HepG2 (cell line): ENCODE data around the gene VDR. TPM values are rescaled to one million over a fixed set of nuclear protein-coding genes. Genes with fewer than 3 reads are reported as not detected.

Experiments
- ATAC-seq: fragments of 200-7000 bp; cut with Tn5 transposase; 3 replicates; pipeline ENCODE4 v1.9.1; 2020; ENCODE audit warnings: mild to moderate bottlenecking, moderate library complexity
- BruUV-seq: library from RNA; stranded (reverse); fragments of 400-500 nt; replicated peaks from 2 replicates; lab custom pipeline; 2021; lab: Mats Ljungman, UMichigan
- CTCF ChIA-PET: fragments of 300-600 bp; formaldehyde crosslinking; extraction: SDS; loops from one replicate; lab custom pipeline; 2021; ENCODE audit warnings: low total read pairs, inconsistent platforms, low intra/inter-chr PET ratio; lab: Yijun Ruan, JAX
- POLR2A ChIA-PET: fragments of 350-600 bp; sonication (Branson Sonifier 250); formaldehyde crosslinking; loops from one replicate; lab custom pipeline; 2020; ENCODE audit warnings: antibody characterized with exemption, inconsistent platforms; lab: Yijun Ruan, JAX
- DNase-seq: peaks from one replicate; pipeline ENCODE4 v3.0.0-alpha.2; 2015; ENCODE audit warnings: low spot score
- FAIRE-seq: peaks from 3 replicates; lab custom pipeline; 2011; peaks lifted over from hg19 to GRCh38; lab: Jason Lieb, UNC
- H2AFZ ChIP-seq: one replicate; pipeline ENCODE4 v1.6.1; 2011; ENCODE audit warnings: low read length, inconsistent platforms
- H3K27ac ChIP-seq: fragments of 300-600 bp; 3 replicates; pipeline ENCODE4 v1.8.0; 2011; ENCODE audit warnings: mixed run types, mild to moderate bottlenecking, mixed read lengths, low read length, inconsistent platforms; ENCODE audit not compliant: insufficient read depth; ENCODE audit errors: extremely low read length
- H3K27me3 ChIP-seq, 2 experiments: fragments of 200-600 bp in 1 of 2; 2 replicates in 1 of 2; 3 replicates in 1 of 2; pipeline versions ENCODE4 v1.6.0 to v1.8.0; 2011; ENCODE audit warnings: low read length in 2 of 2, mild to moderate bottlenecking in 2 of 2, moderate library complexity in 2 of 2, inconsistent platforms in 1 of 2; ENCODE audit not compliant: insufficient read depth in 2 of 2, control insufficient read depth in 1 of 2
- H3K36me3 ChIP-seq, 2 experiments: fragments of 200-600 bp in 1 of 2; replicated peaks in 1 of 2; 2 replicates in 1 of 2; 3 replicates in 1 of 2; pipeline versions ENCODE4 v1.5.1 to v1.8.0; 2011; ENCODE audit warnings: low read length in 2 of 2, inconsistent platforms in 1 of 2; ENCODE audit not compliant: insufficient read depth in 2 of 2, control insufficient read depth in 1 of 2
- H3K4me1 ChIP-seq: 2 replicates; pipeline ENCODE4 v1.5.1; 2012; ENCODE audit warnings: low read length, inconsistent platforms; ENCODE audit not compliant: insufficient read depth
- H3K4me2 ChIP-seq: 2 replicates; pipeline ENCODE4 v1.6.0; 2011; ENCODE audit warnings: low read depth, low read length, inconsistent platforms
- H3K4me3 ChIP-seq, 3 experiments: fragments of 200-600 bp in 1 of 3; sonication (generic), shearing (Covaris generic) in 1 of 3; replicated peaks in 1 of 3; 2 replicates each; pipeline ENCODE4 v1.5.1; 2011 to 2016; ENCODE audit warnings: low read length in 3 of 3, inconsistent platforms in 2 of 3, low read depth in 2 of 3, mild to moderate bottlenecking in 2 of 3, control low read depth in 1 of 3, mixed read lengths in 1 of 3; ENCODE audit not compliant: insufficient read depth in 1 of 3
- H3K79me2 ChIP-seq: one replicate; pipeline ENCODE4 v1.6.1; 2011; ENCODE audit warnings: low read length, inconsistent platforms; ENCODE audit not compliant: insufficient read depth
- H3K9ac ChIP-seq: 2 replicates; pipeline ENCODE4 v1.6.0; 2011; ENCODE audit warnings: mild to moderate bottlenecking, low read depth, low read length, inconsistent platforms; ENCODE audit not compliant: insufficient read depth
- H3K9me3 ChIP-seq: 2 replicates; pipeline ENCODE4 v1.5.1; 2012; ENCODE audit warnings: mild to moderate bottlenecking, low read length
- H4K20me1 ChIP-seq: 2 replicates; pipeline ENCODE4 v1.6.0; 2011; ENCODE audit warnings: inconsistent platforms, mild to moderate bottlenecking, low read length, moderate library complexity; ENCODE audit not compliant: insufficient read depth
- ATF5 ChIP-seq: sonication (generic); formaldehyde crosslinking; IDR thresholded peaks from 2 replicates; pipeline ENCODE4 v1.4.0; 2020; ENCODE audit warnings: mild to moderate bottlenecking, low read depth, missing genetic modification reagents
- ELF4 ChIP-seq: sonication (generic); formaldehyde crosslinking; IDR thresholded peaks from 2 replicates; pipeline ENCODE4 v1.5.0; 2020; ENCODE audit warnings: missing genetic modification reagents, mild to moderate bottlenecking, moderate library complexity, borderline replicate concordance
- FOXO4 ChIP-seq: sonication (generic); formaldehyde crosslinking; conservative IDR thresholded peaks from 2 replicates; pipeline ENCODE4 v1.8.1; 2023; ENCODE audit warnings: missing genetic modification reagents
- SRSF9 ChIP-seq: fragments of 200-400 bp; formaldehyde crosslinking; IDR thresholded peaks from 2 replicates; pipeline ENCODE4 v1.6.1; 2018; ENCODE audit warnings: borderline replicate concordance, mild to moderate bottlenecking, low read depth, low read length; ENCODE audit not compliant: insufficient read depth, poor library complexity, severe bottlenecking
- WGBS: methylation state at CpG from one replicate; pipeline ENCODE4 v1.1.6; 2017; ENCODE audit warnings: low lambda C conversion rate; 5-methylcytosine and 5-hydroxymethylcytosine counted together
- in situ Hi-C: cut with HindIII; loops from 2 replicates; pipeline ENCODE4 v1.10.0; 2017; ENCODE audit warnings: low pct_unique_long_range_greater_than_20kb; ENCODE audit not compliant: extremely low pct_ligation_motif_present
- intact Hi-C: fragments of 100-400 bp; cut with micrococcal nuclease; formaldehyde crosslinking; loops from one replicate; pipeline ENCODE4 v1.10.0; 2022; ENCODE audit not compliant: unreplicated experiment
- polyA plus RNA-seq, 8 experiments: library from polyadenylated mRNA; depleted of rRNA in 3 of 8; stranded (reverse) in 7 of 8; unstranded in 1 of 8; fragments of >200 nt; fragmentation: Illumina TruSeq in 4 of 8; extraction: Trizol in 4 of 8; gene quantifications; 2 replicates each; pipeline versions ENCODE4 v1.2.1 to v1.2.3, GENCODE V29; 2011 to 2016; ENCODE audit warnings: low read depth in 4 of 8, missing spikeins in 1 of 8, mixed read lengths in 1 of 8; ENCODE audit not compliant: insufficient read depth in 1 of 8
- total RNA-seq, 5 experiments: library from RNA; depleted of rRNA; stranded (reverse); fragments of >200 nt; fragmentation: Illumina TruSeq; extraction: Trizol; gene quantifications; 2 replicates each; pipeline ENCODE4 v1.2.3, GENCODE V29; 2016; ENCODE audit warnings: low read depth in 1 of 5

The VDR gene
- total and polyA plus RNA-seq, 2 of the 13 experiments (the other 11 are each of a cell fraction or from before 2014, with no cell fraction given) = 0.08 to 0.33 TPM

GRCh38 chr12:47840571-47840970, 64.2 kb downstream of the VDR start:
- Histone ChIP-seq H3K36me3 (no peaks in the 10 kb centered on the region), H3K9me3 (no peaks in the 10 kb centered on the region), H4K20me1 (no peaks in the 10 kb centered on the region), H3K27me3 (peaks cover 1 to 2% of the 10 kb centered on the region in 2 experiments; a peak in 2 of 5 replicates), H3K4me3 (no peak overlapping the region), H3K27ac (no peak overlapping the region), H3K4me1 (no peaks in the 10 kb centered on the region; the same call in 1 of the 2 replicates), H3K9ac (no peak overlapping the region), H2AFZ (no peak overlapping the region), H3K4me2 (no peak overlapping the region), H3K79me2 (no peaks in the 10 kb centered on the region)
- TF ChIP-seq ATF5 (CRISPR knock-in tag) (no peak), SRSF9 (no peak), FOXO4 (CRISPR knock-in tag) (no peak), ELF4 (CRISPR knock-in tag) (no peak)
- CTCF ChIA-PET = no interaction called here
- FAIRE-seq (no peak), DNase-seq (no peak), ATAC-seq (no peak)
- intact Hi-C loops (no loop called here), in situ Hi-C loops (no loop called here)
- POLR2A ChIA-PET = no interaction called here
- BruUV-seq = no TSS peak
- 81% methylated on average over 1 of the region's 1 CpG for WGBS
